Suppressor macrophage treated with lipopolysaccharide for 1 hour (primary cell): ENCODE data around the gene ABCC8.

Source experiments
- DNase-seq, 3 donors: peaks; one replicate each; pipeline ENCODE4 v3.0.0-alpha.2; 2020 to 2022

ABCC8 gene

GRCh38 chr11:17343907-17344306, 132.7 kb downstream of the ABCC8 start:
- DNase-seq, result peak in 2 of 3 donors; percentile 23 to 27

- DNase-seq, result no peak
Observed at GRCh38 chr11:17343257-17343656, 133.4 kb downstream of the ABCC8 start.
